LNCaP clone FGC (cell line): ENCODE measurements around the gene TRNAU1AP.
"Not testable (repeated sequence)": the region's sequence is repeated elsewhere in the genome, so short reads cannot be mapped to it uniquely, and the experiment has no call there.

ENCODE experiments used
- DNase-seq: peaks from one replicate; pipeline ENCODE4 v3.0.0-alpha.2; 2011; ENCODE audit warnings: low read depth
- H3K4me3 ChIP-seq: 2 replicates; pipeline ENCODE4 v1.5.1; 2011; ENCODE audit warnings: mild to moderate bottlenecking, low read depth, low read length, control low read depth
- CTCF ChIP-seq: IDR thresholded peaks from 2 replicates; pipeline ENCODE4 v1.5.1; 2012; ENCODE audit warnings: mild to moderate bottlenecking; ENCODE audit not compliant: control insufficient read depth, insufficient read depth; ENCODE audit errors: extremely low read depth

TRNAU1AP gene

GRCh38 chr1:28526886-28527285 lies 26.0 kb upstream of the TRNAU1AP start:
- peak; percentile 54 for DNase-seq
- no peak overlapping the region for H3K4me3 ChIP-seq
- TF ChIP-seq CTCF = no peak

- H3K4me3 ChIP-seq = no peak overlapping the region
- DNase-seq = no peak
These were observed 22.4 kb upstream of the TRNAU1AP start for GRCh38 chr1:28530456-28530855.

GRCh38 chr1:28534671-28535070 lies 18.2 kb upstream of the TRNAU1AP start:
- no peak for DNase-seq
- TF ChIP-seq CTCF = no peak
- H3K4me3 ChIP-seq = no peak overlapping the region

More at GRCh38 chr1:28530456-28530855, 22.4 kb upstream of the TRNAU1AP start:
- TF ChIP-seq CTCF = no peak

- no peak overlapping the region for H3K4me3 ChIP-seq
- no peak for DNase-seq
- no peak for TF ChIP-seq CTCF
These were observed 17.7 kb upstream of the TRNAU1AP start for GRCh38 chr1:28535180-28535579.

- no peak for DNase-seq
- no peak overlapping the region for H3K4me3 ChIP-seq
- no peak for TF ChIP-seq CTCF
These were observed 15.3 kb upstream of the TRNAU1AP start for GRCh38 chr1:28537457-28538199.

- no peak overlapping the region for H3K4me3 ChIP-seq
- TF ChIP-seq CTCF = no peak
- DNase-seq = no peak
These were observed 14.6 kb upstream of the TRNAU1AP start for GRCh38 chr1:28538286-28538685.

GRCh38 chr1:28540651-28541050 lies 12.2 kb upstream of the TRNAU1AP start:
- no peak overlapping the region for H3K4me3 ChIP-seq
- no peak for DNase-seq
- peak; percentile 24; the same call in 1 of the 2 replicates for TF ChIP-seq CTCF

GRCh38 chr1:28541414-28542015 lies 11.4 kb upstream of the TRNAU1AP start:
- not testable (repeated sequence) for DNase-seq, H3K4me3 ChIP-seq
